Ammon's horn (tissue), 1 donor: ENCODE data around the gene PPCDC.

ENCODE experiments used
- DNase-seq: peaks from one replicate; pipeline ENCODE4 v3.0.0-alpha.2; 2016; ENCODE audit warnings: low spot score

Gene PPCDC

DNA sequence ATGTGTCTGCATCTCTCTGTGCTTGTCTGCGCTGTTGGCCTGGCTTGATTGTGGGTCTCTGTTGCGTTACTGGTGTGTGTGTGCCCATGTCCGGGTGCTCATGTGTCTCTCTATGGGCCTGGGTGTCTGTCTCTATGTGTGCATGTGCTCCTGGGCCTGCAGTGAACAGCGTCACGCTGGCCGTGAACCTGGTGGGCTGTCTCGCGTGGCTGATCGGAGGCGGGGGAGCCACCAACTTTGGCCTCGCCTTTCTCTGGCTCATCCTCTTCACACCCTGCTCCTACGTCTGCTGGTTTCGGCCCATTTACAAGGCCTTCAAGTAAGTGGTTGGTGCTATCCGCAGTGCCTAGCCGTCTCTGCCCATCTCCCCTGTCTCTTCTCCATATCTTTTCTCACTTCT is 7.0 kb upstream of the PPCDC start:
- DNase-seq = no peak

DNA sequence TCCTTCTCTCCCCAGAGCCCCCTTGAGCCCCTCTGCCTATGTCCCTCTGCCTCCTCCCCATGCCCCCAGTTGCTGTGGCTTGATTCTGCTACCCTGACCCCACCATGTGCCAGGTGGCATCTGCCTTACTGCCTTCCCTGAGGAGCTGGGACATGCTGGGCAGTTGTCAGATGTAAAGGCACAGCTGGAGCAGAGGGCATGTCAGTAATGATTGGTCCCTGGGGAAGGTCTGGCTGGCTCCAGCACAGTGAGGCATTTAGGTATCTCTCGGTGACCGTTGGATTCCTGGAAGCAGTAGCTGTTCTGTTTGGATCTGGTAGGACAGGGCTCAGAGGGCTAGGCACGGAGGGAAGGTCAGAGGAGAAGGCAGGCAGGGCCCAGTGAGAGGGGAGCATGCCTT is 3.5 kb upstream of the PPCDC start:
- DNase-seq = no peak

DNA sequence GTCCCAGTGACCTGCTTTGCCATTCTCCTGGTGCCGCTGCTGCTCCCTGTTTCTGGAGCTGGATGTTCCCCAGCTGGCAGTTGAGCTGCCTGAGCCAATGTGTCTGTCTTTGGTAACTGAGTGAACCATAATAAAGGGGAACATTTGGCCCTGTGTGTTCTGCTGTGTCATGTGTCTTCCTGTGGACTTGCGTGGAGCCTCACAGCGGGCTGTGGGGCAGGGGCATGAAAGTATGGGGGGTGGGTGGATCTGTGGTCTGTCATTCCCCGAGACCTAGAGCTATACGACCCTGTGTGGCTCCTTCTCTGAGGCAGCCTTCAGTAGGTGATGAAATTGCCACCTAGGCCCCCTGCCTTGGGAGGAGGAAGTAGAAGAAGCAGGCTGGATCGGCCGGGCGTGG is 2.0 kb upstream of the PPCDC start:
- no peak for DNase-seq

DNA sequence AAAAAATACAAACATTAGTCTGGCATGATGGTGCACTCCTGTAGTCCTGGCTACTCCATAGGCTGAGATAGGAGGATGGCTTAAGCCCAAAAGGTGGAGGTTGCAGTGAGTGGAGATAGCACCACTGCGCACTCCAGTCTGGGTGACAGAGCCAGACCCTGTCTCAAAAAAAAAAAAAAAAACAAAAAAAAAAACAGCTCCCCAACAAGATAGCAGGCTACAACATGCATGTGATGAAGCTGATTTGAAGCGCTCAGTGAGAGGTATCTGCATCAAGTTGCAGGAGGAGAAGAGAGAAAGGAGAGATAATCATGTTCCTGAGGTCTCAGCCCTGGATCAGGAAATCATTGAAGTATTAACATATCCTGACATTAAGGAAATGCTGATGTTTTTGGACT is 608 bp upstream of the PPCDC start:
- DNase-seq = no peak

DNA sequence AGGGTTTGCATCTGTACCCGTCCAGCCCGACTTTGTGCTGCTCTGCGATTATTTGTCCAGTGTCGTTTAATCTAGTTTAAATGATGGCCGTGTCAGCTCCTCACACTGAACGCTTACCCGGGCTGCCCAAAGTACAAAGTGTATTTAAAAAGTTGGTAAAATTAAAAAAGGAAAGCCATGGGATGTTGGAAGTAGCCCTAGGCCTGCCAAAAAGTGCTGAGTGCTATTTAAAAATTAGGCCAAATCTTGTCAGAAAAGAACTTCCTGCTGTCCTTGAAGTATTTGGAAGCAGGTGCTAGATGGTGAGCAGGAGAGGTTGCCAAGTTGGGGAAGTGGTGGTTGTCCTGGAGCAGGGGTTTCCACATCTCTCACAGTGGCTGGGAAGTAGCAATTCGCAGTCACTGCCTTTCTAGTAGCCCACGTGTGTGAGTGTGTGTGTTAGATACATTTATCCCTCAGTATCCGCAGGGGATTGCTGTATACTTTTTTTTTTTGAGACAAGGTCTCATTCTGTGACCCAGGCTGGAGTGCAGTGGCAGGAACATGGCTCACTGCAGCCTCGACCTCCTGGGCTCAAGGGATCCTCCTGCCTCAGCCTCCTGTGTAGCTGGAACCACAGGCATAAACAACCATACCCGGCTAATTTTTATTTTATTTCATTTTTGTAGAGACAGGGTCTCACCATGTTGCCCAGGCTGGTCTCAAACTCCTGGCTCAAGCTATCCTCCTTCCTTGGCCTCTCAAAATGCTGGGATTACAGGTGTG is 664 bp downstream of the PPCDC start:
- DNase-seq = peak; percentile 42

DNA sequence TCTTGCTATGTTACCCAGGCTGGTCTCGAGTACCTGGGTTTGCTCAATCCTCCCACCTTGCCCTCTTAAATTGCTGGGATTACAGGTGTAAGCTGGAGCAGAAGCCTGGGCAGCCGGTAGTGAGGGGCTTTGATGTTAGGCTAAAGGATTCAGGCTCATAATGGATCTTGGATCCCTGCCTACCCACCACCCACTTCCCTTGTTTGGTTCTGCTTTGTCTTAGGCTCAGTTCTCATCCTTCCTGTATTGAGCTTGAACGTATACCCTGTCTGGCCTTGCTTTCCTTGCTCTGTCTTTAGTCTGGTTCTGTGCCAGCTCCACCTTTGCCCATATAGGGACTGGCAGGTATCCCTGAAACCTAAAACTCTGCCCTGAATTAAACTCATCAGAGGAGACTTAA is 1.7 kb downstream of the PPCDC start:
- DNase-seq = peak; percentile 53

DNA sequence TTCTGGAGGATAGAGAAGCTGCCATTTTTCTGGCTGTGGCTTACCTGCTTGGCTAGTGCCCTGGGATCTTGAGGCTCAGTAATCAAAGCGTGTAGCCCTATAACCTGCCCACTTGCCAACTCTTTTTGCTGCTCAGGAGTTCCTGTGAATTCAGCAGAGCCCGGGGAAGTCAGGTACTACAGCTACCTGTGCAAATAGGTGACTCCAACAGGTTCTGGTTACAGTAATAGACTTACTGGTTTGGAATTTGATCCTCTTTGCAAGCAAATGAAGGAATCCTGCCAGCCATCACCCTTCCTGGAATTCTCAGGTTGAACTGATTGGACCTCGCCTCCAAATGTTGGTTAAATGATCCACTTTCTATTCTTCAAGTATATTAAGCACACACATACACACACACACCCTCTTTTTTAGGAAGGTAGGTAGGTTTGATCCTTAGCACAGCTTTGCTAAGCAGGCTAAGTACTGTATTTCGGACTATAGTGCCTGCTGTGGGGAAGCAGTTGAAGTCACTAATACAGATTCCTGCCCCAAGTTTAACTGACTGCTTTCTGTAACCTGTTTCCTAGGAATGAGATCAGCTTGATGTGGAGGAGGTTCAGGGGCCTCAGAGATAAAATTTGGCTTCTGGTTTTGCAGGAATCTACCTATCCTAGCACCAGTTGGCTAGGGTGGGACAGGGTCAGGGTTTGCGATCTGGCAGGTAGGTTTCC is 2.3 kb downstream of the PPCDC start:
- no peak for DNase-seq

DNA sequence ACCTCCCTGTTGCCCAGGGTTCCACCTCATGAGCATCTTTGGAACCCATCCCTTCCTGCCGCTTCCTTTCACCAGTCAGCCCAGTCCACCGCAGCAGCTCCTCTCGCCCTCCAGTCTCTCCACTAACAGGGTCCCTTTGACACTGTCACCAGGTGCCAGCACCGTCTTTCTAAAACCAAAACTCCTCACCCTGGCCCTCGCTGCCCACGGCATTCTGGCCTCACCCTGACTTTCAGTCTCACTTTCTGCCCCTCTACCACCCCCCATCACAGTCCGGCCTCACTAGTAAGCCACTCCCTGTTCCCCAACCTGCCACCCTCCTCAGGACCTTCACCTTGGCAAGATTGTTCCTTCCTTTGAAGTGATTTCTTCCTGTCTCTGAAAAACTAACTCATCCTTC is 4.2 kb downstream of the PPCDC start:
- no peak for DNase-seq

DNA sequence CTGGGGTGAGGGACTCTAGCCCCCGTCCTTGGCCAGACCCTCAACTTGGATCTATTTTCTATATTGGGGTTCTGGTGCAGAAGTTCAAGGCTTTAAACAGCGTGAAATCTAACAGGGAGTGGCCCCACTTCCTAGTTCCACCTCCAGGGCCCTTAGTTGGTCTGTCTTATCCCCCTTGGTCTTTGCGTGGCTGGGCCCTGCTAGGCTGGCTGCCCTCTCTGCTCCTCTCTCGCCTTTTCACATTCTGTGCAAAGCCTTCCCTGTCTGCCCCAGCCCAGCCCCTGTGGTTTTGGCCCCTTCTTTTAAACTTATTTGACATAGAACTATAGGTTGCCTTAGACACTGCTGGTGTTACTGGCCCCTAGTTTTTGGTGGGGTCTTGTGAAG is 5.6 kb downstream of the PPCDC start:
- DNase-seq = no peak

DNA sequence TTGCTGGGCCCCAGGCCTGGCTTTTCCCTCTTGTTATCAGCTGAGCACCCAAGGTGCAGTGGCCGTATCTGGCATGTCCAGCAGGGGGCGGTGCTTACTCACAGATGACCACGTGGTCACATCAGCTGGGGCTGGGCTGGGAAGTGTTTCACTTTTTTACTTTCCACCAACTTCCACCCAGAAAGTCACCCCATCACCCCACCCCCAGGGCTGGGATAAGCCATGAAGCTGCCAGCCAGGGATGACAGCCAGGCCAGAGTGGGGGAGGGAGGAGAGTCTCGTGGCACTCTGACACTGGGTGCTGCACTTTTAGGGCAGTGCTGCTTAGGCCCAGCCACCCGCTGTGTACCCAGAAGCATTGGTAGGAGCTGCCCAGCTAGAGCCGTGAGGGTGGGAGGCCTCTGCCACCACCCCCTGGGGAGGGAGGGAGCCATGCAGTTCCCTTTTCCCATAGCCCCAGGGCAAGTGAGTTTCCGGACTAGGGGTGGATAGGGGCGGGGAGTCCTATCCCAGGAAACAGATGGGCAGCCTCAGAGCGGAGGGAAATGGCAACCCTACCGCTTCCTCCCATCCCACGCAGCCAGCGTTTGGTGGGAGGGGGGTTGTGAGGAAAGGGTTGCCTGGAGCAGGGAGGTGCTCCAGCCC is 6.1 kb downstream of the PPCDC start:
- DNase-seq = peak; percentile 94

DNA sequence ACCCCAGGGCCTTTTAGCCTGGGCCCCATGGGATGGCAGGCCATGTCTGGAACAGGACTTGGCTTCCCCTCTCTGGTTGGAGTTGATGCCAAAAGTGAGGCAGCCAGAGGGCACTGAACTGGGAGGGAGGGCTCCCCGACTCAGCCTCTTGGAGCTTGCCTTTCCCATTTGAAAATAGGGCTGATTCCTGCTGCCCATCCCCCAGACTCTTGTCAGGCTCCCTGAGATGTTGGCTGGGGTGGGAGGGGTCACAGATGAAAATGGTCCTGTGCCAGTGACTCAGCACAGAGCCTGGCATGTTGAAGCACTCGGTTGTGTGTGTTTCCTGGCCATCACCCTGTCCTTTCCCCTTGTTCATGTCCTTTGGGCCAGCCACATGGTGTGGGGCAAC is 6.6 kb downstream of the PPCDC start:
- DNase-seq = no peak

DNA sequence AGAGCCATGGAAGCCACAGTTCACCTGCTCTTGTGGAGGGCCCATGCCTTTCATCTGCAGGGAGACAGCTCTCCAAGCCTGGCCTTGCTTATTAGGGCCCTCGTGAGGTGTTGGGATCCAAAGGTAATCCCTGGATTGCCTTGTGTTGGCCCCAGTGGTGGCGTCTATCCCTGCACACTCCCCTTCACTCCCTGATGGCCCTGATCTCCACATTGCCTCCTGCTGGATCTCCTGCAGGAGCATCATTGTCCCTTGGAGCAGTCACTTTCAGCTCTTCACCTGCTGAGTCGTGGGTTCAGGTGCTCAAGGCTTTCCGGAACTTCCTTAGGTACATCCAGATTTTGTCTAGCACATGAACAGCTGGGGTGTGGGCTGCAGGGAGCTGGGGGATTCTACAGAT is 7.0 kb downstream of the PPCDC start:
- no peak for DNase-seq

DNA sequence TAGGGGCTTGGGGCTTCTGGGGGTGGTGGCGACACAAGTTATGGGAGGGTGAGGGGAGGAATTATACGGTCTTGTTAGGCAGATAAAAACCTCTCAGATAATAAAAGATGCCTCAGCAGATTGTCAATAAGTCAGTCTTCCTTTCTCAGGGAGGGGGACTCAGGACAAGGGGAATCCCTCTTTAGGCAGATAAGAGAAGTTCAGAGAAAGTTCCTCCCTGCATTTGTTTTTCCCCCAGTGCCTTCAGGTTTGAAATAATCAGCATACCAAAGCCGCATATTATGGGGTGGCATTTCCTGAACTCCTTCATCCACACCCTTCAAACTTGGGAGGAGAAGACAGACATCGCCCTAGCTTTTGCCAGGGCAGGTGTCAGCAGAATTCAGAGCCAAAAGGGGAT is 8.5 kb downstream of the PPCDC start:
- no peak for DNase-seq

DNA sequence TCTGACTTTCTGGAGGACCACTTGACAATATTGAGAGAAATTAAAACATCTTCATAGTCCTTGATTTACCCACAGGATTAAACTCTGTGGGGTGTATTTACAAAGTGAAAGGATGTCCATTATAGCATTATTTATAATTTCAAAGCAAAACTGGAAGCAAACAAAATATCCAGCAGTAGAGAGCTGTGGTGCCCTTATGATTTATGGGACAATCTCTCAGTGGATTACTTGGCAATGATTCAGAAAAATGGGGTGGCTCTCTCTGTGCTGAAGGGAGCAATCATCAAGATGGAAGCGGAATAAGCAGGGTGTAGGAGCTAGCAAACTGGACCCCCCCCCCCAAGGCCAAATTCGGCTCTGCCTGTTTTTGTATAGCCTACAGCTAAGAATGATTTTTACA is 9.0 kb downstream of the PPCDC start:
- no peak for DNase-seq

DNA sequence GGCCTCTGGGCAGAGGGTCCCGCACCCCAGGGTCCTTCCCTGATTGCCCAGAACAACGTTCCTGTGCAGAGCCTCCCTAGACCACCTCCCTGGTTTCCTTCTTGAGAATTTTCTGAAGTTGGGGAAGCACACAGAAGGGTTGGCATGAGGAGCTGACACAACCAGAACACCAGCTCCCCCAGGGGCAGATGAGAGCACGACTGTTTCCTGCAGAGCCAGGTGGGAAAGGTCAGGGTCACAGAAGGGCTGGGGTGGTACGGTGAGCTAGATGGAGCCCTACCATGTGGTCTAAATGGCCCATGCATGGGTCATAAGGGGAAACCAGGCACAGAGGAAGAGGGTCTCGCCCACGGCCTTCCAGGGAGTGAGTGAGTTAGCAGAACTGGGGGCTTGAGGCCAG is 10.4 kb downstream of the PPCDC start:
- no peak for DNase-seq

DNA sequence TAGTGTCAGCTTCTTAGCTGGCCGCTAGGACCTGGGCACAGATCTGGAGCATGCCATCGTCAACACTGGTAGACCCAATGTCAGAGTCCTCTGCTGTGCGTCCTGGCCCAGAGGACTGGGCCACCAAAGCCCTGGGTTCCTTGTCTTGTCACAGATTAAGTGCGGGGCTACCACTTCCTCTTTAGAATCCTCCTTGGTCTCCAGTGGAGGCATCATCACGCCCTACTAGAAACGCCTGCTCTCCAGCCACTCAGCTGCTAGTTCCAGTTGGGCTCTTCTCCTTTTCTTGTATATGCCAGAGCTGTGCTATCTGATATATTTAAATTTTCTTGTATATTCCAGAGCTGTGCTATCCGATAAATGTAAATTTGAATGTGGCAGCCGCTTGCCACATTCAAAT is 11.2 kb downstream of the PPCDC start:
- DNase-seq = no peak

DNA sequence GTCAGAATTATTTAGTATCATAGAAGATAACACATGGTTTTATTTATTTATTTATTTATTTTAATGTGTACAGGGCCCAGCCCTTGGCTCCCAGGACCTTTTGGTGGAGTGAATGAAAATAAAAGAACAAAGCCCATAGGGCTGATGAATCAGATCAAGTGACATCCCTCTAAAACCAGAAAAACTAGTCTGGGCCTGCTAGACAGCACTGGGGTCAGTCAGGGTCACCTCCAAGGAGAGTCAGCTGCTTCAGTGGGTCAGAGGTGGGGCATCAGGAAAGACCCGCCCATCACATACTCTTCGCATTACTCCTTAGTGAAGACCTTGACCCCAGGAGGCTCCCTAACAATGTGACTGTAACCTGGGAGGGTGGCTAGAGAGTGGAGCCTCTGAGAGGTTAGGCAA is 12.8 kb downstream of the PPCDC start:
- DNase-seq = no peak

DNA sequence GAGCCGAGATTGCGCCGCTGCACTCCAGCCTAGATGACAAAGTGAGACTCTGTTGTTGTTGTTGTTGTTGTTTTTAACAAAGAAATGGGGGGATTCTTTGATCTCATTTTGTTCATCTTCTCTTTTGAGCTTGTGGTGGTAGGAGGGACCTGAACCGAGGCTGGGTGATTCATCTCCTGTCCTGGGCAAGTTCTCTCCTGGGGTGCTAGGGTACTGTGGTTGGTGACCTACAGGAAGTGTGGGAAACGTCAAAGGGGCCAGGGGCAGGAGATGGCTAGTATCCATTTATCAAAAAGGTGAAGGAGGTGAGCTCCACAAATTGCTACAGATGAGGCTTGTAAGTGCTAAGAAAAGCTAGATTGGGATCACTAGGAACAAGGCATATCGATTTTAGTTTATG is 14.3 kb downstream of the PPCDC start:
- DNase-seq = no peak

DNA sequence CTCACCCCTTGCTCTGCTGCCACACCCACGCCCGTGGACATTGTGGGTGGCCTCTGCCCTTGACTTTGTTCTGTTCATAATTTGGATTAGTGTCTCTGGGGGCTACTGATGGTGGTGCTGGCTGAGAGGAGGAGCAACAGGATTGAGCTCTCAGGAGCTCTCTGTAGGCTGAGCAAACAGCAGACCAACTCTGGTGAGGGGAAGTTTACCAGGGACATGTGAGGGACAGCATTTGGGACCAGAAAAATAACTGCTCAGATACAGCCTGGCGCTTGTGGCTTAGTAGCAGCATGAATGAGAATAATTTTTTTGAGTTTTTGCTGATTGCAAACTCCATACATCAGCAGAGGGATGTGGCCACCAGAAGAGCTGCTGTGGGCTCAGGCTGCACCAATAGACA is 14.8 kb downstream of the PPCDC start:
- no peak for DNase-seq

DNA sequence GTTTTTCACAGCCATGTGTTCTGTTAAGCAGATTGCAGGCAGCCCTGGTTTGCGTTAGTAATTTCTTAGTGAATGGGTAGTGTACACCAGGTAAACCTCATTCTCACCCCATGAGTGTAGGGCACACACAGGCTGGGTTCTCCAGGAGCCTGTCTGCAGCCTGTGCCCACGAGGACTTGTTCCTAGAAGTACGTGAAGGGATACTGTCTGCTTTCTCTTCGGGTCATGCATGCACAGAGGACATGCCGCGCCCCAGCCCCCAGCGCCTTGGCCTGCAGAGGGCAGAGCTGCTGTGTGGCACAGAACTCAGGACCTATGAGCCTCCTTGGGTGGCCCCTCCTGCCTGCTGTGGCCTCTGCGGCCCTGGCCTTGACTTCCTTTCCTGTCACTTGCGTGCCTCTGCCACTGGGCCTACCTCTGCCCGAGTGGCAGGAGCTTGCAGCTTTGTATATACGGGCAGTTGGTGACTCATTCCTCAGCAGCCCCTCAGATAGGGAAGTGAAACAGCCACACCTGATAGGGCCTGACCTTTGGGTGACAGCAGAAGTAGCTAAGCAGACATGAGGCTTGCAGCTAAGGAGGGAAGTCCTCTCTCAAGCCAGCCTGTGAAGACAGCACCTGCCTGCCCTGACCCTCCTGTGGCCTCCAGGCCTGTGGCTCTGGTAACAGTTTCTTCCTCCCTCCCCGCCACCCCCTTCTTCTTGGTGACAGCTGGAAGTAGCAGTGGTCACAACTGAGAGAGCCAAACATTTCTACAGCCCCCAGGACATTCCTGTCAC is 19.5 kb downstream of the PPCDC start:
- peak; percentile 79 for DNase-seq

DNA sequence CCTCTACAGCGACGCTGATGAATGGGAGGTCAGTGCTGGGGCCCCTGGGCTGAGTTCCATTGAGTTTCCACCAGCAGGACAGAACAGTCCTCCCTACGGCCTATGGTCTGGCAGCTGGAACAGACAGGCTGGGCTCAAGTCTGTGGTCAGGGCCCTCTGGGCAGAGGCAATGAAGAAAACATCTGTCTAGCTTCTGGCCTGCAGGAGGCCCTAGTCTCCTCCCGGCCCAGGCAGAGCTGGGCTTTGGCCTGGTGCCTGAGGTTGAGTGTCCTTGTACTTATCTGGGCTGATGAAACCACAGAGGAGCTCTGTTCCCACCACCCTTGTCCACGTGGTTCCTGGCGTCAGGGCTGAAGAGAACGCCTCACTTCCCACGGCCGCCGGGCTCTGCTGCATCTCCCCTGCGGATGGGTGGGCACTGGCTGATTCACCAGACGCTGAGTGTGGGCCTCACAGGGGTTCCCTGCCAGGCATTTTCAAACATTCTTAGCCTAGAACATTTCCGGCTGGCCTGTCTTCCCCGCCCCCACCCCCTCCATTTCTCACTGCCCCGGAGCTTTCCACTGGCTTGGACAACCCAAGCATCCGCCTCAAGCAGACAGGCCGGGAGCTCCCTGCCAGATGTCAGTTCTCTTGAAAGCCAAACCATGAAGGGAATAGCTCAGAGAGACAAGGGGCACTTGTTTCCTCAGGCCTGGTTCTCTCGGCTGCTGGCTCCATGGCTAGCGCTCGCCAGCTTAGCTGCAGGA is 20.3 kb downstream of the PPCDC start:
- peak; percentile 97 for DNase-seq
